Activated CD4-positive, alpha-beta T cell treated with anti-CD3 and anti-CD28 coated beads, Interleukin-2, Interleukin-6, amounts not matched to agents 100 ng/mL and 50 ng/mL, durations not matched to agents 16 hours and 8 hours (primary cell): ENCODE data around the gene CD34.
"Not testable (repeated sequence)": the region's sequence is repeated elsewhere in the genome, so short reads cannot be mapped to it uniquely, and the experiment has no call there.

ENCODE experiments used
- DNase-seq: peaks from one replicate; pipeline ENCODE4 v3.0.0-alpha.2; 2020

CD34 gene

GRCh38 chr1:207926984-207927383 is 16.1 kb upstream of the CD34 start:
- DNase-seq = no peak

GRCh38 chr1:207925969-207926368 is 15.0 kb upstream of the CD34 start:
- DNase-seq = not testable (repeated sequence)

- DNase-seq = no peak
These were observed 14.3 kb upstream of the CD34 start for GRCh38 chr1:207925210-207925609.

- no peak for DNase-seq
These were observed 12.6 kb upstream of the CD34 start for GRCh38 chr1:207923561-207923960.

GRCh38 chr1:207923121-207923520 is 12.2 kb upstream of the CD34 start:
- no peak for DNase-seq

- DNase-seq = no peak
These were observed 11.6 kb upstream of the CD34 start for GRCh38 chr1:207922554-207922953.

GRCh38 chr1:207921321-207921720 is 10.4 kb upstream of the CD34 start:
- DNase-seq = no peak

GRCh38 chr1:207920444-207921021 is 9.6 kb upstream of the CD34 start:
- DNase-seq = no peak

- DNase-seq = no peak
These were observed 8.7 kb upstream of the CD34 start for GRCh38 chr1:207919523-207920170.

GRCh38 chr1:207918581-207918980 is 7.7 kb upstream of the CD34 start:
- DNase-seq = no peak

- no peak for DNase-seq
These were observed 7.1 kb upstream of the CD34 start for GRCh38 chr1:207918011-207918410.

- no peak for DNase-seq
These were observed 6.2 kb upstream of the CD34 start for GRCh38 chr1:207917080-207917479.

- no peak for DNase-seq
These were observed 3.0 kb upstream of the CD34 start for GRCh38 chr1:207913951-207914350.

GRCh38 chr1:207911856-207912760 is 1.2 kb upstream of the CD34 start:
- no peak for DNase-seq

- no peak for DNase-seq
These were observed 1.2 kb downstream of the CD34 start for GRCh38 chr1:207909687-207910086.

- no peak for DNase-seq
These were observed 2.7 kb downstream of the CD34 start for GRCh38 chr1:207908107-207908734.

GRCh38 chr1:207904391-207904790 is 6.5 kb downstream of the CD34 start:
- DNase-seq = no peak

GRCh38 chr1:207903767-207904166 is 7.2 kb downstream of the CD34 start:
- peak; percentile 23 for DNase-seq

- no peak for DNase-seq
These were observed 7.9 kb downstream of the CD34 start for GRCh38 chr1:207903053-207903452.

GRCh38 chr1:207902566-207902965 is 8.4 kb downstream of the CD34 start:
- no peak for DNase-seq

GRCh38 chr1:207901041-207901653 is 9.8 kb downstream of the CD34 start:
- no peak for DNase-seq

- DNase-seq = no peak
These were observed 12.1 kb downstream of the CD34 start for GRCh38 chr1:207898836-207899235.

- no peak for DNase-seq
These were observed 12.7 kb downstream of the CD34 start for GRCh38 chr1:207898260-207898659.
